Neural cell (in vitro differentiated cells): ENCODE measurements around the gene PEAK3. TPM values are rescaled to one million over a fixed set of nuclear protein-coding genes. Genes with fewer than 3 reads are reported as not detected.
A peak's percentile ranks its signal among the peaks of the same experiment; 100 is the strongest.

Experiments used
- H2AFZ ChIP-seq: fragments of 200-600, 300-800 bp; sonication (generic), shearing (Covaris generic); 2 replicates; pipeline ENCODE4 v1.6.0; 2014; ENCODE audit warnings: low read depth, mild to moderate bottlenecking, antibody characterized with exemption, low read length, moderate library complexity
- H3F3A ChIP-seq: fragments of 200-600 bp; shearing (Covaris generic); 2 replicates; pipeline ENCODE4 v1.6.1; 2016; ENCODE audit warnings: mild to moderate bottlenecking, moderate library complexity, mixed read lengths, antibody characterized with exemption, low read length; ENCODE audit not compliant: insufficient read depth, poor library complexity, severe bottlenecking
- H3K27ac ChIP-seq: fragments of 200-600, 300-800 bp; sonication (generic), shearing (Covaris generic); 2 replicates; pipeline ENCODE4 v1.5.1; 2014; ENCODE audit warnings: mild to moderate bottlenecking, low read length, moderate library complexity
- H3K27me3 ChIP-seq: fragments of 300-800, 200-600 bp; sonication (generic), shearing (Covaris generic); 2 replicates; pipeline ENCODE4 v1.6.0; 2014; ENCODE audit warnings: mild to moderate bottlenecking, low read depth, low read length, moderate library complexity; ENCODE audit not compliant: insufficient read depth
- H3K36me3 ChIP-seq: fragments of 300-800, 200-600 bp; sonication (generic), shearing (Covaris generic); 2 replicates; pipeline ENCODE4 v1.5.1; 2014; ENCODE audit warnings: mild to moderate bottlenecking, antibody characterized with exemption, low read length, moderate library complexity; ENCODE audit not compliant: insufficient read depth
- H3K4me2 ChIP-seq: fragments of 300-800, 200-600 bp; sonication (generic), shearing (Covaris generic); 2 replicates; pipeline ENCODE4 v1.6.0; 2014; ENCODE audit warnings: mild to moderate bottlenecking, low read length
- H3K4me3 ChIP-seq: fragments of 300-800, 200-600 bp; sonication (generic), shearing (Covaris generic); 2 replicates; pipeline ENCODE4 v1.5.1; 2014; ENCODE audit warnings: mild to moderate bottlenecking, low read length, moderate library complexity
- H3K79me2 ChIP-seq: fragments of 200-600 bp; shearing (Covaris generic); replicated peaks from 2 replicates; pipeline ENCODE4 v1.6.0; 2014; ENCODE audit warnings: mild to moderate bottlenecking, low read length, moderate library complexity; ENCODE audit not compliant: insufficient read depth
- H3K9ac ChIP-seq: fragments of 300-800, 200-600 bp; sonication (generic), shearing (Covaris generic); 2 replicates; pipeline ENCODE4 v1.6.1; 2016; ENCODE audit warnings: mild to moderate bottlenecking, low read length, mixed read lengths
- H3K9me2 ChIP-seq: fragments of 200-600 bp; shearing (Covaris generic); 2 replicates; pipeline ENCODE4 v1.6.1; 2016; ENCODE audit warnings: mild to moderate bottlenecking, low read length, mixed read lengths; ENCODE audit not compliant: insufficient read depth
- H3K9me3 ChIP-seq: fragments of 200-600, 300-800 bp; sonication (generic), shearing (Covaris generic); 2 replicates; pipeline ENCODE4 v1.6.1; 2016; ENCODE audit warnings: mild to moderate bottlenecking, mixed run types, low read length, moderate library complexity, mixed read lengths
- H4K20me1 ChIP-seq: fragments of 200-600 bp; shearing (Covaris generic); 2 replicates; pipeline ENCODE4 v1.6.1; 2016; ENCODE audit warnings: mild to moderate bottlenecking, mixed run types; ENCODE audit not compliant: insufficient read depth
- EP300 ChIP-seq: fragments of 450-650 bp; conservative IDR thresholded peaks from 2 replicates; pipeline ENCODE4 v1.6.1; 2014; ENCODE audit warnings: antibody characterized with exemption, mild to moderate bottlenecking, moderate library complexity; ENCODE audit not compliant: poor library complexity, severe bottlenecking
- EZH2 ChIP-seq: fragments of 200-600, 300-800 bp; shearing (Covaris generic), sonication (generic); IDR thresholded peaks from 2 replicates; pipeline ENCODE4 v1.6.1; 2014; ENCODE audit warnings: antibody characterized with exemption, low read length, borderline replicate concordance, mild to moderate bottlenecking; ENCODE audit not compliant: insufficient read depth, poor library complexity, severe bottlenecking
- MXI1 ChIP-seq: fragments of 450-650 bp; conservative IDR thresholded peaks from 2 replicates; pipeline ENCODE4 v1.6.1; 2014; ENCODE audit warnings: antibody characterized with exemption, mild to moderate bottlenecking; ENCODE audit not compliant: poor library complexity, severe bottlenecking
- POLR2AphosphoS5 ChIP-seq: IDR thresholded peaks from 2 replicates; pipeline ENCODE4 v1.6.1; 2012
- RAD21 ChIP-seq: fragments of 450-650 bp; conservative IDR thresholded peaks from 2 replicates; pipeline ENCODE4 v1.6.1; 2014; ENCODE audit warnings: antibody characterized with exemption, mild to moderate bottlenecking, moderate library complexity
- REST ChIP-seq: IDR thresholded peaks from 2 replicates; pipeline ENCODE4 v1.6.1; 2012; ENCODE audit warnings: borderline replicate concordance
- SMC3 ChIP-seq: fragments of 450-650 bp; conservative IDR thresholded peaks from 2 replicates; pipeline ENCODE4 v1.6.1; 2014; ENCODE audit warnings: antibody characterized with exemption, mild to moderate bottlenecking, moderate library complexity; ENCODE audit not compliant: poor library complexity
- TAF1 ChIP-seq: IDR thresholded peaks from 2 replicates; pipeline ENCODE4 v1.6.1; 2012; ENCODE audit warnings: low read depth
- polyA plus RNA-seq: library from polyadenylated mRNA; depleted of rRNA; stranded (reverse); fragments of >200 nt; gene quantifications from 2 replicates; pipeline ENCODE4 v1.2.3, GENCODE V29; 2014
- TF ChIP-seq, protein P1 (sequence below): fragments of 450-650 bp; IDR thresholded peaks from 2 replicates; pipeline ENCODE4 v1.5.1; 2014; ENCODE audit warnings: antibody characterized with exemption, mild to moderate bottlenecking, moderate library complexity; ENCODE audit not compliant: poor library complexity, severe bottlenecking

The PEAK3 gene
- polyA plus RNA-seq, 1 donor from 2014 or later = not detected

DNA sequence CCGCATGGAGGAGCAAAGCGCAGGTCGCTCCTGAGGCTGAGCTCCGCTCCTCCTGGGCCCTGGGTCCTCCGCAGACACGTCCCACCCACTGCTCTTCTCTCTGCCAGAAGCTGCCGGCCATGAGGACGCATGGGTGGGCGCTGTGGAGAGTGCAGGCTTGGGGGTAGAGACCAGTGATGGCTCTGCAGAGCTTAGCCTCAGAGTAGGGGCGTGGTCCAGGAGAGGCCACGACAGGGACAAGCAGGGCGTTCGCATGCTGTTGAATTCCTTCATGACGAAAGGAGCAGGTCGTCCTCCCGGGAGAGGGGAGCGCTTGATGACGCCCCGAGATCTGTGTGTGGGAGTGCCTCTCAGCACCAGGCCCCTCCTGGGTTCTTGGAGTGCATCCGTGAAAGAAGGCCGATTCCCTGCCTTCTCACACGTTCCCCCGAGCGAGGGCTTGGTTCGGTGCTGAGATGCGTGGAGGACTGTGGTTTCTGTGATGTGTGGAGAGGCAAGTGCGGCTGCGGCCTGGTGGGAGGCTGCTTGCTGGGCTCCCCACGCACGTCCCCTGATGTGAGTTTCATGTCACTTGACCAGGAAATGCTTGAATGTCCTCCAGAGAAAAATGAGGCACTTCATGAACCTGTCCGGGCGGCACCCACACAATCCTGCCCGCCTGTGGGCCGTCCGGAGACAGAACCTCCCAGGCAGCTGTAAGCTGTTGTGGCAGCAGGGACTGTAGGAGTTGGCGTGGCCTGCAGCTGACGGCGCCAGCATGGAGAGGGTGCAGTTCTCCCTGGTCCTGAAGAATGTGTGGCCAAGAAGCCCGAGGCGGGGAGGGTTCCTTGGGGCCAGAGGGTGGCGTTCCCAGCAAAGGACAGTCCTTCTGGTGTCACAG is 40.9 kb downstream of the PEAK3 start:
- TF ChIP-seq EZH2 (no peak), RAD21 (no peak), REST (no peak), POLR2AphosphoS5 (no peak), SMC3 (no peak), EP300 (no peak), MXI1 (no peak), TAF1 (no peak)
- TF ChIP-seq, protein P1, sequence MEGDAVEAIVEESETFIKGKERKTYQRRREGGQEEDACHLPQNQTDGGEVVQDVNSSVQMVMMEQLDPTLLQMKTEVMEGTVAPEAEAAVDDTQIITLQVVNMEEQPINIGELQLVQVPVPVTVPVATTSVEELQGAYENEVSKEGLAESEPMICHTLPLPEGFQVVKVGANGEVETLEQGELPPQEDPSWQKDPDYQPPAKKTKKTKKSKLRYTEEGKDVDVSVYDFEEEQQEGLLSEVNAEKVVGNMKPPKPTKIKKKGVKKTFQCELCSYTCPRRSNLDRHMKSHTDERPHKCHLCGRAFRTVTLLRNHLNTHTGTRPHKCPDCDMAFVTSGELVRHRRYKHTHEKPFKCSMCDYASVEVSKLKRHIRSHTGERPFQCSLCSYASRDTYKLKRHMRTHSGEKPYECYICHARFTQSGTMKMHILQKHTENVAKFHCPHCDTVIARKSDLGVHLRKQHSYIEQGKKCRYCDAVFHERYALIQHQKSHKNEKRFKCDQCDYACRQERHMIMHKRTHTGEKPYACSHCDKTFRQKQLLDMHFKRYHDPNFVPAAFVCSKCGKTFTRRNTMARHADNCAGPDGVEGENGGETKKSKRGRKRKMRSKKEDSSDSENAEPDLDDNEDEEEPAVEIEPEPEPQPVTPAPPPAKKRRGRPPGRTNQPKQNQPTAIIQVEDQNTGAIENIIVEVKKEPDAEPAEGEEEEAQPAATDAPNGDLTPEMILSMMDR = no peak
- no peak overlapping the region for H3K4me2 ChIP-seq
- no peaks in the 10 kb centered on the region for H3F3A ChIP-seq
- peaks cover 61% of the 10 kb centered on the region for H3K79me2 ChIP-seq
- no peak overlapping the region for H3K9ac ChIP-seq
- H3K36me3 ChIP-seq = no peaks in the 10 kb centered on the region
- no peaks in the 10 kb centered on the region for H3K9me3 ChIP-seq
- H4K20me1 ChIP-seq = no peaks in the 10 kb centered on the region
- H2AFZ ChIP-seq = no peak overlapping the region
- H3K9me2 ChIP-seq = no peaks in the 10 kb centered on the region
- no peak overlapping the region for H3K27ac ChIP-seq
- no peaks in the 10 kb centered on the region for H3K27me3 ChIP-seq
- H3K4me3 ChIP-seq = peak overlapping the region; percentile 94

DNA sequence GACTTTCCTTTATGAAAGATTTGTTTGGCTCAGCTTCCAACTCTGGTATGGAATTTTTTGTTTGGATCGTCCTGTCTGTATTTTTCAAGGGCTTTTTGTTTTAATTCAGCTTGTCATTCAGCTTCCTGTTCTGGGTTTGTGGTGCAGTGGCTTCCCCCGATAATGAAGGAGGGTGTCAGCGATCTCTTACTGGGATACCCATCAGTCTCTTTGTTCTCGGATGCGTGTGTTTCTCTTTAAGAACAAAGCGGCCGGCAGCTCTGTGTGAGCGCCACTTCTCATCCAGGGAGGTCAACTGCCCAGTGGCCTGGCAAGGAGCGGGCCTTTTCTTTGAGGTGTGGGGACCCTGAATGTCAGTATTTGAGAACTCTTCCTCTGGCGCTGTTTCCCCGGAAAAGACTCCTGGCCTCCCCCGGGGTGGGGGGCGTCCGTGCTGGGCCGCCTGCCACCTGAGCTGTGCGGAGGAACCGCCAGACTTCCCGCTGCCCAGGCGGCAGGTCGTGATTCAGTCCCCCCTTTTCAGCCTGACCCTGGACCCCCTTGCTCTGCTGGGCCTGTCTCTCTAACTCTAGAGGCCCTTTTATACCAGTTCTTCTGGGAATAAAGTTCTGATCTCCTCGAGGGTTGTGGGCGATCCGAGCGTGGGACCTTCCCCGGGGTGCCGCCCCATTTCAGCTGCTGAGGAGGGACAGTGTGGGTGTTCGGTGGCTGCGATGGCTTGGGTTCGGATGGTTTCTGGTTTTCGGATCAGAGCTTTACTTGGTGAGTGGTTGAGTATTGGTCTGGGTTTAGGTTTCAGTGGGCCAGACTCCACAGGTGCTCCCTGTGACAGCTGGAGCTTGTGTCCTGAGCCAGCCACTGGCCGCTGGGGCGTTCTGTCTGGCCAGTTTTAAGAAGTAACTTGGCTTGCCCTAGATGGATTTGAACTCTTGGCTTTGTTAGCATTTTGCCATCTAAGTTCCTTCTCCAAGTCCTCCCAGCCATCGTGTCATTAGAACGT is 41.9 kb downstream of the PEAK3 start:
- Histone ChIP-seq H3K27ac (peak overlapping the region; percentile 68), H3K4me3 (peak overlapping the region; percentile 94), H3K36me3 (no peaks in the 10 kb centered on the region), H2AFZ (no peak overlapping the region), H3K9me2 (no peaks in the 10 kb centered on the region), H3K27me3 (no peaks in the 10 kb centered on the region), H3K9me3 (no peaks in the 10 kb centered on the region), H3K79me2 (peaks cover 71% of the 10 kb centered on the region), H3K4me2 (peak overlapping the region; percentile 92), H3K9ac (peak overlapping the region; percentile 73), H4K20me1 (no peaks in the 10 kb centered on the region), H3F3A (no peaks in the 10 kb centered on the region)
- TF ChIP-seq POLR2AphosphoS5 (no peak), EP300 (no peak)
